GM19099 (cell line): ENCODE data around the gene ZNF107.

Experiments used
- POLR2A ChIP-seq: IDR thresholded peaks from 3 replicates; pipeline ENCODE4 v1.6.1; 2011; ENCODE audit warnings: low read depth; ENCODE audit not compliant: insufficient read length; ENCODE audit errors: extremely low read depth

Gene ZNF107

DNA sequence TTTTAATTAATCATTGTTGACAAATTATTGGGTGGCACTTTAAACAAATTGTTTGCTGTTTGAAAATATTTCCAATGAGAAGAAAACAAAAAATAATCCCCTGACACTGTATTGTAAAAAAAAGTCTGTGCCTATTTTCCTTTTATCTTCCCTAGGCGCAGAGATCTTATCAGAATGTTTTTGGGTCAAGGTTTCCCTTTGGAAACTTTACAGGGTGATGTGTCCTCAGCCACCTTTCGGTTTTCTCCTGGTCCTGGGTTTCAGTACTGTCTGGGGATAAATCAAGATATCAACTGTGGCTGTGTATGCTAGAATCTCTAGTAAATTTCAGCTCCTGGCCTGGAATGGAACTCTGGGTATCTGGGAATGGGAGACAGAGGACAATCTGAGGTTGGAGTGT is 1.4 kb downstream of the ZNF107 start:
- no peak for TF ChIP-seq POLR2A

DNA sequence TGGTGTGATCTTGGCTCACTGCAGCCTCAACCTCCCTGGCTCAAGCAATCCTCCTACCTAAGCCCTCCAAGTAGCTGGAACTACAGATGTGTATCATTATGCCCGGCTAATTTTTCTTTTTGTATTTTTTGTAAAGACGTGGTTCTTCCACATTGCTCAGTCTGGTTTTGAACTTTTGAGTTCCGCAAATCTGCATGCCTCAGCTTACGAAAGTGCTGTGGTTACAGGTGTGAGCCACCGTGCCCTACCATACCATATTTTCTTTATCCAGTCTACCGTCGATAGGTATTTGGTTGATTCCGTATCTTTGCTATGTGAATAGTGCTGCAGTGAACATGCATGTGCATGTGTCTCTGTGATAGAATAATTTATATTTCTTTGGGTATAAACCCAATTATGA is 6.5 kb downstream of the ZNF107 start:
- no peak for TF ChIP-seq POLR2A

DNA sequence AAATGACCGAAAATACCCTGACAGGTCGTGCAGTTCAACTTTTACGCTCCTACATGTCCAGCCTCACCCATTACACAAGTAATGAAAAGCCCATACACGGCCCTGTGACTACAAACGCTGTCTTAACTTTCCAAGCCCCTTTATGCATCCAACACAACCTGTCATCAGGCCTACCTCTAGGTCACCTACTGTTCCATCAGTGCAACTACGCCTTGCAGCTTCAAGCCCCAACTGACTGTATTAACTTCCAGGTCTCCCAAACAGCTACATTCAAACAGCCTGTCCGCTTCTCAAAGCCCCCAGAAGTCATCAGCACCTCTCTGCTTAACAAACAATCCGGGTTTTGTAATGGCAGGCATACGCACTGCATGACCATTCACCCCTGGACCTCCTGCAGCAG is 19.2 kb downstream of the ZNF107 start:
- TF ChIP-seq POLR2A, result no peak

DNA sequence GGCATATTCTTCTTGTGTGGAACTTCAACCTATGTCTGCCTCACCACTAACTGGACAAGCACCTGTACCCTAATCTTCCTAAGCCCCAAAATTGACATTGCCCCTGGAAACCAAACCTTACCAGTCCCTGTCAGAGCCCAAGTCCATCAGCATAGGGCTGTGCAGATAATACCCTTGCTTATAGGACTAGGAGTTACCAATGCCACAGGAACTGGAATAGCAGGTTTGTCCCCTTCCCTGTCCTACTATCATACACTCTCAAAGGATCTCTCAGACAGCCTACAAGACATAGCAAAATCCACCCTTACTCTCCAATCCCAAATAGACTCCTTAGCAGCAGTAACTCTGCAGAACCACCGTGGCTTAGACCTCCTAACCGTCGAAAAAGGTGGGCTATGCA is 19.8 kb downstream of the ZNF107 start:
- no peak for TF ChIP-seq POLR2A

DNA sequence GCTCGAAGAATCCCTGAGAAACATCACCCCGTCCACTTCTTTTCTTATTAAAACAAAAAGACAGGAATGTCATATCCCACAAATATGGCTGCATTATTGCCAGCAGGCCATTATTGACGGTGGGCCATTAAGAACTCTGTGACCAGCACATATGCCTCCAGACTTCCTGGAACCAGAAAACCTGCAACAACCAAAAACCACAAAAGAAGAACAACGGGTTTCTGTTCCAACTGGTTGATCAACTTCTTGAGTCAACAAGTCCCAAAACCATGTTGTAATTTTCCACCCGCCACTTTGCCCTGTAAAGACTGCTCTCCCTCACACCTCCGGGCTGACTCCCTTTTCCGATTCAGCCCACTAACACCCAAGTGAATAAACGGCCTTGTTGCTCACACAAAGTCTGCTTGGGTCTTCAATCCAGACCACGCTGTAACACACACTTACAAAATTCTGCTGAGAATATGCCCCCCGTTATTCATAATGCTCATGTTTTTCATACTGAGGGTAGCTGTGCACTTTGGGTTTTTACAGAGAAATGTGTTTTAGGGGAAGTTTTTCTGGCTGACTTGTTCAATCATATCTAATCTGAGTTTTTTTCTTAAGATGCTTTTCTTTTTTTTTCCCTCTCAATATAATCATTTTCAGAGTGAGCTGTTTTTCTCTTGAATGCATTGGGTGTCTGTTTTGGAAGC is 20.7 kb downstream of the ZNF107 start:
- TF ChIP-seq POLR2A, result no peak

DNA sequence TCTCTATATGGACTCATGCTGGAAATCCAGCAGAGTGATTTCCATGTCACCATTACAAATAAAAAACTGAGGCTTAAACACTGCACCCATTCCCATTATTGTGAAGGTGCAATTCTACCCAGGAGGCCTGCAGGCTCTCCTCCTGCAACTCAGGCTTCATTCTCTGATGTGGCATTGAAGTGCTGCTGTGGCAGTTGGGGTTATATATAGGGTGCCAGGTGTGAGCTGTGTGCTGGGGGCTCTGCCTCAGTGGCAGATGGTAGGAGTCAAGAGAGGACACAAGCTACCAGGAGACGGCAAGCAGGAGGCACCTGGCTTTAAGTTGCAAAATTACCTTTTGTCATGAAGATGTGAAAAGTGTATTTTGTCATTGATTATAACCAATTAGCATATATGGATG is 21.3 kb downstream of the ZNF107 start:
- TF ChIP-seq POLR2A, result no peak

DNA sequence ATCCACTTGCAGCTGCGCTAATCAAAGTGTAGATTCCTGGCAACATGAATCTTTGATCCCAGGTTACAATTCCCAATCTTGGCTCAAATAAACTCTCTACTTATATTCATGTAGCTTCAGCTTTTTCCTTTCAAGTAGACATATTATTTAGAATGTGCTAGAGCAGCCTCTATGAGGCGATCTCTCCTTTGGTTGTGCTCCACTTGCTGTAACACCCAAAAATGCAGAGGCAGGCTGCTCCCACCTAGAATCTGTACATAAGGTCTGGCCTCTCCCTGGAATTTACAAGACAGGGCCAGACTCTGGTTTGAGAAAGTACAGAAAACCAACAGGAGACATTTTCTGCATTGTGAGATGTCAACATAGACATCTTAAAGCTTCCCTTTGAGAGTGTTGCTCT is 23.1 kb downstream of the ZNF107 start:
- TF ChIP-seq POLR2A, result no peak

DNA sequence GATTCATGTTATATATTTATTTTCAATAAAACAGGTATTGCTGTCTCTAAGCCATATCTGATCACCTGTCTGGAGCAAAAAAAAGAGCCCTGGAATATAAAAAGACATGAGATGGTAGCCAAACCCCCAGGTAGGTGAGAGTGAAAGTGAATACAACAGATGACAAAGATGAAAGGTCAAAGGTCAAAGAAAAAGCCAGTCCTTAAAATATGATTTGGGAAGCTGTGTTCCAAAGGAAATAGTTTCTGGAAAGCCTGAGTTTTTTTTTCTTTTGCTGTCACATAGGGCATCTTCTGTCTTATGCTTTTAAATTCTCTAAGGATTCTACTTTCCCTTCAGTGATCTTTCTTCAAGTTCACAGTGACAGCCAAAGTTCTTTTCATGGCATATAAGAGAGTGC is 25.9 kb downstream of the ZNF107 start:
- TF ChIP-seq POLR2A, result no peak

DNA sequence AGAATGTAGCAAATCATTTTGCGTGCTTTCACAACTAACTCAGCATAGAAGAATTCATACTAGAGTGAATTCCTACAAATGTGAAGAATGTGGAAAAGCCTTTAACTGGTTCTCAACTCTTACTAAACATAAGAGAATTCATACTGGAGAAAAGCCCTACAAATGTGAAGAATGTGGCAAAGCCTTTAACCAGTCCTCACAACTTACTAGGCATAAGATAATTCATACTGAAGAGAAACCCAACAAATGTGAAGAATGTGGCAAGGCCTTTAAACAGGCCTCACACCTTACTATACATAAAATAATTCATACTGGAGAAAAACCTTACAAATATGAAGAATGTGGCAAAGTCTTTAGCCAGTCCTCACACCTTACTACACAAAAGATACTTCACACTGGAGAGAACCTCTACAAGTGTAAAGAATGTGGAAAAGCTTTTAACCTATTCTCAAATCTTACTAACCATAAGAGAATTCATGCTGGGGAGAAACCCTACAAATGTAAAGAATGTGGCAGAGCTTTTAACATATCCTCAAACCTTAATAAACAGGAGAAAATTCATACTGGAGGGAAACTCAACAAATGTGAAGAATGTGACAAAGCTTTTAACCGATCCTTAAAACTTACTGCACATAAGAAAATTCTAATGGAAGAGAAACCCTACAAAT is 40.8 kb downstream of the ZNF107 start:
- TF ChIP-seq POLR2A, result no peak

DNA sequence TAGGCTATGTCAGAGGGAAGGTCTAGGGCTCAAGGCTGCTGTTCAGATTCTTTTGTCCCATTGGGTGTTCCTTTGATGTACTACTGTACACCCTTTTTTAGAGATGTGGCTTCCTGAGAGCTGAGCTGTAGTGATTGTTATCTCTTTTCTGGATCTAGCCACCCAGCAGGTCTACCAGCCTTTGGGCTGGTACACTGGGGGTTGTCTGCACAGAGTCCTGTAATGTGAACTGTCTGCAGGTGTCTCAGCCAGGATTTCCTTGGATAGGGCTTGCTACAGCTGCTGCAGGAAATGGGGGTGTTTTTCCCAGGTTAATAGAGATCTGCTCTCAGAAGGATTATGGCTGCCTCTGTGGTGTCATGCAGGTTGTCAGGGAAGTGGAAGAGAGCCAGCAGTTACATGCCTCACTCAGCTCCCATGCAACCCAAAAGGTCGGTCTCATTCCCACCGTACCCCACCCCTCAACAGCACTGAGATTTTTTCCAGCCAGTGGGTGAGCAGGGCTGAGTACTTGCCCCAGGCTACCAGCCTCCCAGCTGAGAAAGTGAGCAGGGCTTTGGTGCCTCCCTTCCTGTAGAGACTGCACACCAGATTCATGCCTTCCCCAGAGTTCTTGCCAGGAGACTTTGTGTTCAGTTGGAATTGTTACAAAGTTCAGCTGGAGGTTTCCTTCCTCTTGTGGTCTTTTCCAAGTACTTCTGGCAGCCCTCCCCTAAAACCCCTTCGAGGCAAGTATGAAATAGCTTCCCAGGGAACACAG is 63.3 kb downstream of the ZNF107 start:
- TF ChIP-seq POLR2A, result no peak

DNA sequence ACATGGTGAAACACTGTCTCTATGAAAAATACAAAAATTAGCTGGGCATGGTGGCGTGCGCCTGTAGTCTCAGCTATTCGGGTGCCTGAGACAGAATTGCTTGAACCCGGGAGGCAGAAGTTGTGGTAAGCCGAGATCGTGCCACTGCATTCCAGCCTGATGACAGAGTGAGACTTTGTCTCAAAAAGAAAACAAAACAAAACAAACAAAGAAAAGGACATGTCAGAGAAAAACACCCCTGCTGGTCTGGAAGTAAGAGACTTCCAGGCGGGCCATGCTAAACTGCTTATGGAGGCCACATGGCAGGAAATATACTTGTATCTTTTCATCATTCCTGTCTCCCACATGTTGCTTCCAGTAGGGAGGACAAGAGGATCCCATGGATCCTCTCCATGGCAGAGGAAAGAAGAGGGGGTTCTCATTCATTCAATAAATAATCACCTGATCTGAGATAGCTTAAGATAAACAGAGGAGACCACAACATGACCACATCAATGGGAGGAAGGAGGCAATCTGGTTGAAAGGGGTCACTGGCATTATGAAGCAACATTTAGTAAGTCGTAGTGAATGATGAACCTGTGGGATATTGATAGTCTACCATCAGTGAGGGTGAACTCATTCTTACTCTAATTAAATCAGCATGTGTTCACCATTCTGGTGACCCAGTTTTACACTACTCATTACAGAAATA is 67.8 kb downstream of the ZNF107 start:
- no peak for TF ChIP-seq POLR2A

DNA sequence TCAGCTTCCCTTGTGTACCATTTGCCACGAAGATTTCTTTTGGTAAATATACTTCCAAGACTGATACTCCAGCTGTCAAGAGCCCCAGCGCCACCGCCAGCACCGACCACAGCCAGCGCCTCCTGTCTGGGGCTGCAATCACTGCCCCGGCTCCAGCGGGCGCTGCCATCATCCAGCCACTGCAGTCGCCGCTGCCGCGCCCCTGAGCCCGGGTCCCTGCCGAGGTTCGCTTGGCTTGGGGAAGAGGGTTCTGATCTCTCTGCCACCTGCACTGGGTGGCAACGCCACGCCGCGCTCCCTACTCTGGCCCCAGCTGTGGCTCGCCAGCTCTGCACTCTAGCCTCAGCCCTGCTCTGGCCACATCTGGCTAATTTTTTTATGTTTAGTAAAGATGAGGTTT is 70.6 kb downstream of the ZNF107 start:
- no peak for TF ChIP-seq POLR2A

DNA sequence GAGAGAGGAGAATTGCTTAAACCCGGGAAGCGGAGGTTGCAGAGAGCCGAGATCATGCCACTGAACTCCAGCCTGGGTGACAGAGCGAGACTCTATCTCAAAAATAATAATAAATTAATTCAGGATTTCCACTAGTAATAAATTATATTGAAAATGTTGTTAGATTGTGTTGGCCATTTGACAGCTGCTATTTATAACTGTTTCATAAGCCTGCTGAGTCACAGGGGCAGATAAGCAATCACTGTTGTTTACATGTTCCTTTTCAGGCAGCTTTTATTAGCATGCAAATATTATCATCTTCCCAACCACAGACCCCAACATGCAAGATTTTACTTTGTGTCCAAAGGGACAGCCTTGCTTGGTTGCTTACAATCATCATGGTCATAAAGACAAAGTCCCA is 78.7 kb downstream of the ZNF107 start:
- no peak for TF ChIP-seq POLR2A

DNA sequence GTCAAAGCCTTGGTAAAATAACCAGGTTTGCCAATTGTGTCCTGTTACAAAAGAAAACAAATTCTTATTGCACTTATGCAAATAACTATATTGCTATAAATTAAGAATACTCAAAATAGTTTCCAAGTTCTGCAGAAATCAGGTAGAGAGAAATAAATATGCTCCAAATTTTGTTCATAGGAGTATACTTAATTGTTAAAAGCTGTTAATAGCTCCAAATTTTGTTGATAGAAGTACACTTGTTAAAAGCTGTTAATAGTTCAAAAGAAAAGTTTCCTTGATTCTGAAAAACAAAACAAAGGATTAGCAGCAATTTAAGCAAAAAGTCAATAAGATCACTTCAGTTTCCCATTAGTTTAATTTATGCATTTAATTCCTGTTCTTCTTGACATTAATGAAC is 81.9 kb downstream of the ZNF107 start:
- no peak for TF ChIP-seq POLR2A

DNA sequence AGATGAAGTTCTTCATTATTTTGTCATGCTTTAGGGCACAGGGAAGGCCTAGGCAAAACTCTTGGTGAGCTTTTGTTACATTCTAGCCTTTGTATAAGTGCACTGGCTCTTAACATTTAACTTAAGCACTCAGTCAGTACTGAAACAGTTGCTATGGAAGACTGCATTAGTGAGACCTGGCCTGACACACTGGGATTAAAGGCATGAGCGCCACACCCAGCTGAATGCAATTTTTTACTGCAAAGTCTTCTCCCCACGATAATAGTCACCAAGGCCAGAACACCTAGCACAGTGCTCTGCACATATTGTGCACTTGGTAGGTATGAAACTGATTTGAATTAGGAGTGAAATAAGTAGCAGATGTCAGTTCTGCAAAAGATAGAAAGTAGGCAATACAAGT is 87.1 kb downstream of the ZNF107 start:
- TF ChIP-seq POLR2A, result no peak
